ENCODE data around the gene SH3PXD2B.

The SH3PXD2B gene

GRCh38 chr5:172492097-172492840 lies 37.9 kb upstream of the SH3PXD2B start:
- H3K4me3 ChIP-seq (replicated peaks; ENCODE audit: insufficient read depth, low read length) = no peak overlapping the region
- no peak for TF ChIP-seq POLR2AphosphoS5 (IDR thresholded peaks at IDR 0.05; ENCODE audit: low read depth)
- TF ChIP-seq GABPA (IDR thresholded peaks at IDR 0.05; ENCODE audit: low read depth) = no peak
- TF ChIP-seq SPI1 (IDR thresholded peaks at IDR 0.05; ENCODE audit: borderline replicate concordance, low read depth) = no peak
- H3K27me3 ChIP-seq (ENCODE audit: insufficient read depth, poor library complexity, severe bottlenecking) = peaks cover 11% of the 10 kb centered on the region
- no peak overlapping the region for H3K27ac ChIP-seq (replicated peaks)
- no peak for DNase-seq (ENCODE audit: low read depth in 1 of 2, low spot score in 1 of 2)

- Histone ChIP-seq H3K27me3 (ENCODE audit: insufficient read depth, poor library complexity, severe bottlenecking) (peaks cover 11% of the 10 kb centered on the region), H3K4me3 (replicated peaks; ENCODE audit: insufficient read depth, low read length) (no peak overlapping the region), H3K27ac (replicated peaks) (no peak overlapping the region)
- DNase-seq (ENCODE audit: low read depth in 1 of 2, low spot score in 1 of 2) = no peak
- TF ChIP-seq REST (IDR thresholded peaks at IDR 0.05; ENCODE audit: insufficient replicate concordance, low read depth) (no peak), CTCF (IDR thresholded peaks at IDR 0.05; ENCODE audit: insufficient read depth, low read length) (no peak), GABPA (IDR thresholded peaks at IDR 0.05; ENCODE audit: low read depth) (no peak), POLR2AphosphoS5 (IDR thresholded peaks at IDR 0.05; ENCODE audit: low read depth) (no peak), SPI1 (IDR thresholded peaks at IDR 0.05; ENCODE audit: borderline replicate concordance, low read depth) (no peak)
Observed at GRCh38 chr5:172491481-172491880, 37.2 kb upstream of the SH3PXD2B start.

DNA sequence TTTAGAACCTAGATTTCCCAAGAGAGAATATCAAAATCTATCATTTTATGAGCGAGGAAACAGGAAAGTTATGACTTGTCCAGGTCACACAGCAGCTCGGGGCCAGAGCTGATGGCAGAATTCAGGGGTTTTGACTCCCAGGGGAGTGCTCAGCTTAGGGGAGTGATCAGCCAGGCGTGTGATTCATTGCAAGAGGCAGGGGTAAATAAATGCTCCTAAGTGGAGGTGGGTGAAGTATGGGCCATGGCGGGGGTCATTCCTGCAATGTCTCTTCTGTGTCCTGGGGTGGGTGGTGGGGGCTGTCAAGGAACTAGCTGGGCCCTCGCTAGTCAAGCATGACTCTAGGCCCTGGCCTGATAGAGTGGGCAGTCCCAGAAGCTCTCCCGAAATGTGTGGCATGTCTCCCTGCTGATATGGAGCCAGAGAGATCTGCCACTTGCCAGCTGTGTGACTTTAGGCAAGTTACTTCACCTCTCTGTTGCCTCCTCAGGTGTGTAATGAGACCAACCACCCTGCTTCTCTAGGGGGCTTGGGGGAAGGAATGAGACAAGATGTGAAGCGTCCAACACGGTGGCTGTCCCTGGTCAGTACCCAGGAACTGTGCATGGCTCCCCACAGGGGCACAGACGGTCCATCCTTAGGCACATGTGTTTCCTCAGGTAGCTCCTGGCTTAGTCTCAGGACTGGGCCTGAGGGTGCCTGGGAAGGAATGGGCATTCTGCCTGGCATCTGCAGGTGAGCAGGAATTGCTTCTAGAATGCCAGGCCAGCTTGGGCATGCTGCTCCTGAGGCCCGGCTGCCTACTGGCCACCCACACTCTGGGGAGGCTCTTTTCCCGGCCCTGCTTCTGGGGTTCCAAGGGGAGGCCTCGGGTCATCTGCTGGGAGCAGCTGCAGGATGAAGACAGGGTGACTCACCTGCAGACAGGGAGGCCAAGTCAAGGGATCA lies 36.5 kb upstream of the SH3PXD2B start:
- Histone ChIP-seq H3K27me3 (ENCODE audit: insufficient read depth, poor library complexity, severe bottlenecking) (peaks cover 8% of the 10 kb centered on the region), H3K4me3 (replicated peaks; ENCODE audit: insufficient read depth, low read length) (no peak overlapping the region), H3K27ac (replicated peaks) (no peak overlapping the region)
- no peak for TF ChIP-seq CTCF (IDR thresholded peaks at IDR 0.05; ENCODE audit: insufficient read depth, low read length)
- no peak for TF ChIP-seq REST (IDR thresholded peaks at IDR 0.05; ENCODE audit: insufficient replicate concordance, low read depth)
- no peak for TF ChIP-seq GABPA (IDR thresholded peaks at IDR 0.05; ENCODE audit: low read depth)
- no peak for TF ChIP-seq SPI1 (IDR thresholded peaks at IDR 0.05; ENCODE audit: borderline replicate concordance, low read depth)
- TF ChIP-seq POLR2AphosphoS5 (IDR thresholded peaks at IDR 0.05; ENCODE audit: low read depth) = no peak
- DNase-seq (ENCODE audit: low read depth in 1 of 2, low spot score in 1 of 2) = no peak

- H3K4me3 ChIP-seq (replicated peaks; ENCODE audit: insufficient read depth, low read length) = no peak overlapping the region
- no peak overlapping the region for H3K27ac ChIP-seq (replicated peaks)
- TF ChIP-seq POLR2AphosphoS5 (IDR thresholded peaks at IDR 0.05; ENCODE audit: low read depth) = no peak
- TF ChIP-seq SPI1 (IDR thresholded peaks at IDR 0.05; ENCODE audit: borderline replicate concordance, low read depth) = no peak
- TF ChIP-seq CTCF (IDR thresholded peaks at IDR 0.05; ENCODE audit: insufficient read depth, low read length) = no peak
- no peak for TF ChIP-seq REST (IDR thresholded peaks at IDR 0.05; ENCODE audit: insufficient replicate concordance, low read depth)
- no peak for TF ChIP-seq GABPA (IDR thresholded peaks at IDR 0.05; ENCODE audit: low read depth)
- DNase-seq (ENCODE audit: low read depth in 1 of 2, low spot score in 1 of 2) = no peak
- no peaks in the 10 kb centered on the region for H3K27me3 ChIP-seq (ENCODE audit: insufficient read depth, poor library complexity, severe bottlenecking)
Observed at GRCh38 chr5:172488221-172488620, 33.9 kb upstream of the SH3PXD2B start.
